GM12874 (cell line): ENCODE data around the gene CNTFR.
A peak's percentile ranks its signal among the peaks of the same experiment; 100 is the strongest.

Source experiments
- CTCF ChIP-seq: IDR thresholded peaks from 2 replicates; pipeline ENCODE4 v1.5.1; 2011; ENCODE audit warnings: low read depth, mild to moderate bottlenecking, control low read depth, low read length, moderate library complexity; ENCODE audit not compliant: insufficient read depth

CNTFR gene

DNA sequence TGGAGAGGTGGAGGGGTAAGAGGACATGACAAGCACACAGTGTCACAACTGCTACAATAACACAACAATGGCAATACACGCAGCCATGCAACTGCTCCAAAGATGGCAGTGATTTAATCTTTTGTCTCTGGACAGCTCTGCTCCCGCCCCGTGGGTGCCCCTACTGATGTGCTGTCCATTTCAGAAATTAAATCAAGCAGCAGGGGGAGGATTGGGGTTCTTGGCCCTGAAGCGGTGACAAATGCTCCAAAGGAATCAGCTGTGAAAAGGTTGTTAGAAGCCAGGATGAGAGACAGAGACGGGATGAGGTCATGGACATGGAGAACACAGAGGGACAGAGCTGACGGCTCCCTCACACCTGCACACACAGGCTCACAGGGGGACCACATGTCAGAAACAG is 22.6 kb downstream of the CNTFR start:
- TF ChIP-seq CTCF: no peak

DNA sequence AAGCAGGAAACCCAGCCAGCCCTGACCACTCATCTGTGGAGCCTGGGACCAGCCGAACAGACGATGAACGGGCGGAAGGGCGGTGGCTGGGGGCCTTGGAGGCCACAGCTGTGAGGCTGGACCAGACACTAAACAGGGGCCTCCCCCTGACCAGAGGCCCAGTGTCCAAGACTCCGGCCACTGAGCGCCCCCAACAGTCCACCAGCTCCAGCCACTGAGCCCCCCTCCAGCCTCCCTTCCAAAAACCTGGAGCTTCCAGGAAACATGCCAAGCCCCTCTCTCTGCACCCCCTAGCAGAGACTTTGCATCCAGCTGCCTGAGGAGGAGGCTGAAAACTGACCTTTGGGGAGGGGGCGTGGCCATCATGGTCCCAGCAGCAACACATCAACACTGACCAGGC is 23.2 kb downstream of the CNTFR start:
- no peak for TF ChIP-seq CTCF

DNA sequence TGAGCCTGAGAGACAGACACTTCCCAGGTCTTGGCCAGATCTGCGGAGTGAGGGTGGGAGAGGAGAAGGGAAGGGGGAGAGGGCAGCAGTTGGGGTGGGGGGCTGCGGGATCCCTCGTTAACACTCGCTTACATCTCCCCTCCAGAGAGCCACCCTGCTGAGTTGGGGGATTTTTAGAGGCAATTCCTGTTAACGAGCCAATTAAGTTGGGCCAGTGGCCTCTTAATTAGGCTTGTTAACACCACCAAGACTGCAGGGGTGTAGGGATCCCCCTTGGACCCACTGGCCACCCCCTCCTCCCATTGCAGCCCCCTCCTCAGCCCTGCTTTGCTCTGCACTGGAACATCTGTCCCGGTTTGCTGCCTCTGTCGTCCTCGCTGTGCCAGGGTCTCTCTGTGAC is 23.7 kb downstream of the CNTFR start:
- no peak for TF ChIP-seq CTCF

- TF ChIP-seq CTCF: no peak
These were observed 24.9 kb downstream of the CNTFR start for GRCh38 chr9:34564617-34565016.

- no peak for TF ChIP-seq CTCF
These were observed 26.3 kb downstream of the CNTFR start for GRCh38 chr9:34563262-34563661.

GRCh38 chr9:34562135-34562745 is 27.3 kb downstream of the CNTFR start:
- TF ChIP-seq CTCF: peak; percentile 73

DNA sequence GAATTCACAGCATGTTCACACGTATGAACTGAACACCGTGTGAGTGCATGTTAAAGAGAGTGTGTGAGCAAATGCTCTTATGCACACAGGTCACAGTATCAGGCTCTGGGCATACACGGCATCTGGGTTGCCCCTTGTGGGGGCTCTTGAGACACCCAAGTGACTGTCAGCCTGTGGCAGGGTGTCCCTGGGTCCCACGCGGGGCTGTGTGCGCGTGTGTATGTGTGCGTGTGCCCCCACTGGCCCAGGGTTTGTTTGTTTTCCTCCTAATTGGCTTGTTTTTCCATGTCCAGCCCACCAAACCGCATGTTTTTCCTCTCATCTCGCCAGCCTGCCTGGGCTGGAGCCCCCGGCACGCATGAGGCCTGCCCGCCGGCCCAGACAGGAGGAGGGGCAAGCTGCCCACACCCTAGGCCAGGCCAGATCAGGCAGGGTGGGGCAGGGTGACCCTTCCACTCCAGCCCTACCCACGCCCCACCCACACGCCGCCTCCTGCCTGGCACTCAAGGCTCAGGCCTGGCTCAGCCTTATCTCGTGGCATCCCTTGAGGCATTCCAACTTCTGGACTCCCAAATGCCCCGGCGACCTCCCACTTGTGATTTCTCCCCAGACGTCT is 28.8 kb downstream of the CNTFR start:
- TF ChIP-seq CTCF: no peak
